LNCAP (cell line): ENCODE data around the gene KCNJ14.

ENCODE experiments used
- TF ChIP-seq, protein P1 (sequence below): fragments of 450-650 bp; IDR thresholded peaks from 2 replicates; pipeline ENCODE4 v1.5.1; 2017; ENCODE audit warnings: mild to moderate bottlenecking

The KCNJ14 gene

DNA sequence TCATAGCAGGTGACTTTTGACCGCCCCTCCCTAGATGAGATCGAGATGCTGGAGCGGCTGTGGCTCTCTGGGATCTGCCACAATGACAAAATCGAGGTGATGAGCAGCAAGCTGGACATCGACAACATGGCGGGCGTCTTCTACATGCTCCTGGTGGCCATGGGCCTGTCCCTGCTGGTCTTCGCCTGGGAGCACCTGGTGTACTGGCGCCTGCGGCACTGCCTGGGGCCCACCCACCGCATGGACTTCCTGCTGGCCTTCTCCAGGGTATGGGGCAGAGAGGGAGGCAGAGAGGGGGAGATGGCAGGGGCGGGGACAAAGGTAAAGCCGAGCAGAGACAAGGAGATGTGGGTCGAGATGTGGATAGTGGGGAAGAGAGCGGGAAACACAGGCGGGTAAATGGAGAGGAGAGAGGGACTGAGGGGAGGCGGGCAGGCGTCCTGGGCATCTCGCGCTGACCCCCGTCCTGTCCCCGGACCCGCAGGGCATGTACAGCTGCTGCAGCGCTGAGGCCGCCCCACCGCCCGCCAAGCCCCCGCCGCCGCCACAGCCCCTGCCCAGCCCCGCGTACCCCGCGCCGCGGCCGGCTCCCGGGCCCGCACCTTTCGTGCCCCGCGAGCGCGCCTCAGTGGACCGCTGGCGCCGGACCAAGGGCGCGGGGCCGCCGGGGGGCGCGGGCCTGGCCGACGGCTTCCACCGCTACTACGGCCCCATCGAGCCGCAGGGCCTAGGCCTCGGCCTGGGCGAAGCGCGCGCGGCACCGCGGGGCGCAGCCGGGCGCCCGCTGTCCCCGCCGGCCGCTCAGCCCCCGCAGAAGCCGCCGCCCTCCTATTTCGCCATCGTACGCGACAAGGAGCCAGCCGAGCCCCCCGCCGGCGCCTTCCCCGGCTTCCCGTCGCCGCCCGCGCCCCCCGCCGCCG lies 13.0 kb upstream of the KCNJ14 start:
- TF ChIP-seq, protein P1, sequence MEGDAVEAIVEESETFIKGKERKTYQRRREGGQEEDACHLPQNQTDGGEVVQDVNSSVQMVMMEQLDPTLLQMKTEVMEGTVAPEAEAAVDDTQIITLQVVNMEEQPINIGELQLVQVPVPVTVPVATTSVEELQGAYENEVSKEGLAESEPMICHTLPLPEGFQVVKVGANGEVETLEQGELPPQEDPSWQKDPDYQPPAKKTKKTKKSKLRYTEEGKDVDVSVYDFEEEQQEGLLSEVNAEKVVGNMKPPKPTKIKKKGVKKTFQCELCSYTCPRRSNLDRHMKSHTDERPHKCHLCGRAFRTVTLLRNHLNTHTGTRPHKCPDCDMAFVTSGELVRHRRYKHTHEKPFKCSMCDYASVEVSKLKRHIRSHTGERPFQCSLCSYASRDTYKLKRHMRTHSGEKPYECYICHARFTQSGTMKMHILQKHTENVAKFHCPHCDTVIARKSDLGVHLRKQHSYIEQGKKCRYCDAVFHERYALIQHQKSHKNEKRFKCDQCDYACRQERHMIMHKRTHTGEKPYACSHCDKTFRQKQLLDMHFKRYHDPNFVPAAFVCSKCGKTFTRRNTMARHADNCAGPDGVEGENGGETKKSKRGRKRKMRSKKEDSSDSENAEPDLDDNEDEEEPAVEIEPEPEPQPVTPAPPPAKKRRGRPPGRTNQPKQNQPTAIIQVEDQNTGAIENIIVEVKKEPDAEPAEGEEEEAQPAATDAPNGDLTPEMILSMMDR = no peak

DNA sequence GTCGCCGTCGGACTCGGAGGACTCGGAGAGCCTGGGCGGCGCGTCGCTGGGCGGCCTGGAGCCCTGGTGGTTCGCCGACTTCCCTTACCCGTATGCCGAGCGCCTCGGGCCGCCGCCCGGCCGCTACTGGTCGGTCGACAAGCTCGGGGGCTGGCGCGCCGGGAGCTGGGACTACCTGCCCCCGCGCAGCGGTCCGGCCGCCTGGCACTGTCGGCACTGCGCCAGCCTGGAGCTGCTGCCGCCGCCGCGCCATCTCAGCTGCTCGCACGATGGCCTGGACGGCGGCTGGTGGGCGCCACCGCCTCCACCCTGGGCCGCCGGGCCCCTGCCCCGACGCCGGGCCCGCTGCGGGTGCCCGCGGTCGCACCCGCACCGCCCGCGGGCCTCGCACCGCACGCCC lies 12.1 kb upstream of the KCNJ14 start:
- TF ChIP-seq, protein P1 = no peak

DNA sequence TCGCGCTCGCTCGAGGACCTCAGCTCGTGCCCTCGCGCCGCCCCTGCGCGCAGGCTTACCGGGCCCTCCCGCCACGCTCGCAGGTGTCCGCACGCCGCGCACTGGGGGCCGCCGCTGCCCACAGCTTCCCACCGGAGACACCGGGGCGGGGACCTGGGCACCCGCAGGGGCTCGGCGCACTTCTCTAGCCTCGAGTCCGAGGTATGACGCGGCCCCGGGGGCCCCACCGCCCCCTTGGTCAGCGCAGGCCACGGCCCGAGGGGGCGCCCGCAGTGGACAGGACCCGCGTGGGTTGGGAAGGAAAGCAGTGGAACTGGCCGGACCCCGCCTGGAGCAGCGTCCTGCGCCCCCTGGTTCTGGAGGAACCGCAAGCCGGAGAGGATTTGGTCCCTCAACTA lies 11.6 kb upstream of the KCNJ14 start:
- TF ChIP-seq, protein P1 = no peak

DNA sequence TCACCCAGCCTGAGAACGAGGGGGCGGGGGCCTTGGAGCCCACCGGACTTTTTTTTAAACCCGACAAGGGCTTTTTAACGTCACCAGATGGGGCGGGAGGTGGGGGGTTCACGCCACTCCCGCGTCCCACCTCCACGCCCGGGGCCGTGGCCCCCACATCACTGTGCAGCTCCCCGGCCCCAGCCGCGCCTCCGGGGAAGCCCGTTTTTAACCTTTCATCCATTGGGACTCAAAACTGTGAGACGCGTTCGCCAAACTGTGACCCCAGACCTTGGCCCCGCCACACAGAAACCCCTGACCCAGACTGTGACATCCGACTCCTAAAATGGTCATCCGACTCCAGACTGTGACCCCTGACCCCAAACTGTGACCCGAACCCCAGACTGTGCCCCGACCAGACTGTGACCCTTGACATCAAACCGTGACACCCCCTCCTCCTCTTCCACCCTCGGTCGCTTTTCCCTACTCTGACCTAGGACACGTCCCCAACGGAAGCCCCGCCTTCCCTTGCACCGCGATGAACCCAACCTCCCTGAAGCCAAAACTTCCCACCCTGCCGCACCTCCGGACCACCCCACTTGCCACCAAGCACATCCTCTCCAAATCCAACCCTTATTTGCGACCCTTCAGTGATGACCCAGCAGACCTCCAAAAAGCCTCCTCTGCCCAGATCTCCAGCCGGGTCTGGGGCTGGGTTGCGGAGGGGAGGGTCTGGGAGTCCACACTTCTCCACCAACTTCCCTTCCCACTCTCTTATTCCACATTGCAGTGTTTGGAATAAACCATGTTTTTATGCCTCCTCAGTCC lies 11.0 kb upstream of the KCNJ14 start:
- TF ChIP-seq, protein P1 = no peak

DNA sequence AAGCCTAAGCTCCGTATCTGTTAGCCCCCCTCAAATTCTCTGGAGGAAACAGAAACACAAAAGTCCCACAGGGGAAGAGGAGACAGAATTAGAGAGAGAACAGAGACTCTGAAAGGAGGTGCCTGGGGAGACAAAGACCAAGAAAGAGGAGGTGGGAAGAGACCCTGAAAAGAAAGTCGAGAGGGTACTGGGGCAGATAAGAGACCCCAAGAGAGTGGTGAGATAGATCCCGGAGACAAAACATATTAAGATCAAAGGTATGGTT lies 10.5 kb upstream of the KCNJ14 start:
- TF ChIP-seq, protein P1 = no peak

DNA sequence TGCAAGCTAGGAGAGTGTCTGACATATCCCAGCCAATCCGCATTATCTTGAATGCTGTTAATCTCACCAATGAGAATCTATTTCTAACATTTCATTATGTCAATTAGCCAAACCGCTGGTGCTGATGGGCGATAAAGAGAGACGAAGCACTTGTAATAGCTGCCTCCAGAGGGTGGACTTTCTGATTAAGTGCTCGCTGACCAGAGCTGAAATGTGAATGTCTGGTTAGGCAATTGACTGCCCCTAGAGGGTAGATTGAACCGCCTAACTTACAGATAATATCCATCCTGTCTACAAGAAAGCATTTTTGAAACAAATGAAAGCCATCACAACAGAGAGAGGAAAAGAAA lies 10.1 kb upstream of the KCNJ14 start:
- TF ChIP-seq, protein P1 = peak; percentile 36; the same call in 1 of the 2 replicates

DNA sequence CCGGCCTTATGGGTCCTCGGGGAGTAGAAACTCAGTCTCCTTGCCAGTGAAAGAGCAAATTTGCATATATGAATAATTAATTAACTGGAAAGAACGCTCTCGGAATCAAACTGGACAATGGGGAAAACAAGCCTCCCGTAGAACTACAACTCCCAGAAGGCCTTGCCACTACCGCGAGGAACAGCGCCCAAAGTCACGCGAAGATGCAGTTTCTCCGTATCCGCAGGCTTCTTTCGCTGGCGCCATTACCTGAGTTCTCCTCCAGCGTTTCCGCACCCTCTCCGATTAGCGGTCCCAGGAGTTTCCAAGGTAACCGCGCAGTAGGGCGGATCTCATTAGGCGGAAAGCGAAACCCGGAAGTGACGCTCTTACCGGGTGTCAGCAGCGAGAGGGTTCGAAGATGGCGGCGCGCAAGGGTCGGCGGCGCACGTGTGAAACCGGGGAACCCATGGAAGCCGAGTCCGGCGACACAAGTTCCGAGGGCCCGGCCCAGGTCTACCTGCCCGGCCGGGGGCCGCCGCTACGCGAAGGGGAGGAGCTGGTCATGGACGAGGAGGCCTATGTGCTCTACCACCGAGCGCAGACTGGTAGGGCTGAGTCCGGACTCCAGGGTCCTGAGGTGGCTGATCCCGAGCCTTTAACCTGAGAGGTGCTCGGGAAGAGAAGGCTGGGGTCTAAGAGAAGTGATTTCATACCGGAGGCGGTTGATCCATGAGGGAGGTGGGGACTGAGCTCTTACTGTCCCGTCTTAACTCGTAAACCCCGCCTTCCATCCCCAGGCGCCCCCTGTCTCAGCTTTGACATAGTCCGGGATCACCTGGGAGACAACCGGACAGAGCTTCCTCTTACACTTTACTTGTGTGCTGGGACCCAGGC lies 9.5 kb upstream of the KCNJ14 start, which contains the start of gene GRWD1:
GRWD1 (plus strand) TSS at position 378 of the 876 bp plus-strand sequence; CDS start at position 401, 23 bp downstream.
- TF ChIP-seq, protein P1 = no peak
